ENCODE results near the gene PRIMA1.

The PRIMA1 gene

DNA sequence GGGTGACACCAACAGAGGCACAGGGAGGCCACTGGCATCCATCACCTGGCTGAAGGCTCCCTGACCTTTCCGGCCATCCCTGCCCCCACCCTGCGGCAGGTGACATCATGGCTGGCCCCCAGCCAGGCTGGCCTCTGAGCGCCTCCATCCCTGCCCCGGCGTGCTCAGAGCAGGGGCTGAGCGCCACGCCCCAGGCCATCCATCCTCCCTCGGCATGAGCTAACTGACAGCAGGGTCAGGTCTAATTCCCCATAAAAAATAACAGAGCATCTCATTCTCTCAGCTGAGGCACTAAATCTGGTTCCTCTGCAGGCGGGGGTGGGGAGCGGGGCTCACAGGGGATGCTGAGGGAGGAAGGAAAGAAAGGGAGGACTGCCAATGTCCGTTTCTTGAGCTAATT is 50.7 kb downstream of the PRIMA1 start:
- H3K36me3 ChIP-seq, result no peaks in the 10 kb centered on the region
- H3K9me3 ChIP-seq, result no peaks in the 10 kb centered on the region
- no peaks in the 10 kb centered on the region for H3K27me3 ChIP-seq
- H3K4me2 ChIP-seq, result no peak overlapping the region
- TF ChIP-seq Cebpa-rat (IDR thresholded peaks at IDR 0.05), result no peak
- no peak overlapping the region for H3K4me3 ChIP-seq
- H3K9ac ChIP-seq, result no peak overlapping the region
- no peaks in the 10 kb centered on the region for H4K20me1 ChIP-seq
- no peak overlapping the region for H3K27ac ChIP-seq
- peaks cover 13% of the 10 kb centered on the region for H3K4me1 ChIP-seq

DNA sequence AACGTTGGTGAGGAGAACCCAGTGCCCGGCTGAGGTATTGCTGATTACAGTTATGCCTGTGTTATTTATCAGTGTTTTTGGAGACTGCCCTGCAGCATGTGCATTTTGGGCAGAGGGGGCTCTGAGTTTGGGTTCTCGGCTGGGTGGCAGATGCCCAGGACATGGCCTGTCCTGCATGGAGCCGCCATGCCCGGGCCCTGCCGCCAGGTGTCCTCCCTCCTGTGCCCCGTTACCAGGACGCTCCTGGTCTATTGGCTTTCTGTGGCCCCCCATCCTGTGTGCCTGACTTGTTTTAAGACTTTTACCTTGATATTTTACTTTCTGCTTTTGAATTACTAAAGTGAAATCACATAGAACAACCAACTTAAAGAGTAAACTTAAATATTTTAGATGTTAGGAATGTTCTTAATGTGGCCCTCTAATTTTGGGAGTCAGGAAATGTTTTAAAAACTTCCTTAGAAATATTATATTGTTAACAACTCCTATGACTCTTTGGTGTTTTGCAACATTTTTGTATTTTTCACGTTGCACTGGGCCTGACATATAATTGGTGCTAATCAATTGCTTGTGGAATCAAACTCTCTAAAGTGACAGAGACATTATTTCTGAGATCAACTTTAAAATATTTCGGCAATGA is 51.8 kb downstream of the PRIMA1 start:
- no peak overlapping the region for H3K9ac ChIP-seq
- H3K27ac ChIP-seq, result no peak overlapping the region
- H3K27me3 ChIP-seq, result no peaks in the 10 kb centered on the region
- H4K20me1 ChIP-seq, result no peaks in the 10 kb centered on the region
- no peak overlapping the region for H3K4me3 ChIP-seq
- H3K4me2 ChIP-seq, result no peak overlapping the region
- no peaks in the 10 kb centered on the region for H3K9me3 ChIP-seq
- TF ChIP-seq Cebpa-rat (IDR thresholded peaks at IDR 0.05), result no peak
- no peaks in the 10 kb centered on the region for H3K36me3 ChIP-seq
- peaks cover 2% of the 10 kb centered on the region for H3K4me1 ChIP-seq

DNA sequence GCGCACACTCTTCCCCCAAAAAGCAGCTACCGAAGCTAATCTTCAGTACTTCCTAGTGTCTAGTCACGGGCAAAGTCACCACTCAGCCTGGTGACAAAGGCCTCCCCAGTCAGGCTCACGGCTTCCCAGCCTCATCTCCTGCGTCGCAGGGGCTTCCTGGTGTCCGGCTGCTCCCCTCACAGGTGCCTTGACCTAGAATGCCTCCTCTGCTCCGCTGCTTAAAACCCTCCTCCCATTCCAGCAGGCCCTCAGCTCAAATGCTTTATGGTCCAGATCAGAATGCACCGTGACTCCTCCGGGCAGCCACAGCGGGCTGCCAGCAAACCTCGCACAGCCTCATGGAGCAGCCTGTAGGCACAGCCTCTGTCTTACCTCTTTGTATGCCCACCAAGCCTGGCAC is 53.1 kb downstream of the PRIMA1 start:
- no peaks in the 10 kb centered on the region for H3K27me3 ChIP-seq
- no peak overlapping the region for H3K9ac ChIP-seq
- no peaks in the 10 kb centered on the region for H3K9me3 ChIP-seq
- no peaks in the 10 kb centered on the region for H4K20me1 ChIP-seq
- no peak overlapping the region for H3K27ac ChIP-seq
- no peak overlapping the region for H3K4me3 ChIP-seq
- H3K36me3 ChIP-seq, result no peaks in the 10 kb centered on the region
- H3K4me2 ChIP-seq, result no peak overlapping the region
- no peaks in the 10 kb centered on the region for H3K4me1 ChIP-seq
- no peak for TF ChIP-seq Cebpa-rat (IDR thresholded peaks at IDR 0.05)

DNA sequence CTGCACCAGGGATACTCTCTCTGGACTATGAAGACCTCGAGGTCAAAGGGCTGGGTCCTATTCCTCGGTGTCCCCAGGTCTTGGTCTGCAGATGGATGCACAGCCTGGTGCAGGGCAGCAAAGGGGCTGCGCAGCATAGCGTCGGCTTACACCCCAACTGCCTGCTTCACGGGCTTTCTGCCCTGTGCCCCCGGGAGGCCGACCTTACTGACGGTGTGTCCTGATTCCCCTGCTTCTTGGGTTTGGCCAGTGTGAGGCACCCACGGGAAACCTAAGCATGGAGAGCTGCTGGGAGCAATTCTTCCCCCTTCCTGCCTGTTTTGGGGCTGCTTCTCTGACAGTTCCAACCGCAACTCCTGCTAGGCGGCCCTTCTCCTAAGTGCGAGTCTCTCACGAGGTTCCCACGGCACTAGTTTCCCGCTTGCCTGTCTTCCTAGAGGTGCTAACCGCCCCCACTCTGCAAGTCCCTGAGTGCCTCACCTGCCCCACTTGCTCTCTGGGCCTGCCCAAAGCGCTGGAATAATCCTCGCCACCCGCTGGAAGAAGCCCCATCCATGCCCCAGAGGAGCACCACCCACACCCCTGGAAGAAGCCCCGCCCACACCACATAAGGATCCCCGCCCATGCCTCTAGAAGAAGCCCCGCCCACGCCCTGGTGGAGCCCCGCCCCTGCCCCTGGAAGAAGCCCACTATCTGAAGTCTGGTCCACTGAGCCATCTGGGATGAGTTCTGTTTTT is 54.0 kb downstream of the PRIMA1 start:
- Histone ChIP-seq H3K4me3 (no peak overlapping the region), H4K20me1 (no peaks in the 10 kb centered on the region), H3K9me3 (no peaks in the 10 kb centered on the region), H3K4me2 (no peak overlapping the region), H3K9ac (no peak overlapping the region), H3K27ac (no peak overlapping the region), H3K27me3 (no peaks in the 10 kb centered on the region), H3K4me1 (no peaks in the 10 kb centered on the region), H3K36me3 (no peaks in the 10 kb centered on the region)
- TF ChIP-seq Cebpa-rat (IDR thresholded peaks at IDR 0.05), result no peak

DNA sequence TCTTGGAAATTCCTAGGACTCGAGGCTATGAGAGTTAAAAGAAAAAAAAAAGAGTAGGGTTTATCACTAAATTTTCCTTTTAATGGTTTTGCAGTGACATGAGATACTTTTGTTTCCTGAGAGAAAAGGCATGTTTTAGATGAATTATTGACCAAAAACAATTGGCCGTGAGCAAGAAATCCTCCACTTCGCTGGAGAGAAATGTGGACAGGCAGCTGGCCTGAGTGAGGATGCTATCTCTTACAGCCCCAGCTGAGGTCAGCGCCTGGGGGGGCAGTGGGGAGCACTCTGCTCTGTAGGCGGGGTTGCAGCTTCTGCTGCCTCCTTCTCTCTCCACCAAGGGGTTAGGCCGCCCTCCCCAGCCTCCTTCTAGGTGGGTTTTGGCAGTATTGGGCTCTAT is 54.7 kb downstream of the PRIMA1 start:
- no peaks in the 10 kb centered on the region for H4K20me1 ChIP-seq
- no peaks in the 10 kb centered on the region for H3K9me3 ChIP-seq
- H3K27me3 ChIP-seq, result no peaks in the 10 kb centered on the region
- TF ChIP-seq Cebpa-rat (IDR thresholded peaks at IDR 0.05), result no peak
- H3K27ac ChIP-seq, result no peak overlapping the region
- H3K9ac ChIP-seq, result no peak overlapping the region
- H3K4me1 ChIP-seq, result no peaks in the 10 kb centered on the region
- no peak overlapping the region for H3K4me3 ChIP-seq
- H3K4me2 ChIP-seq, result no peak overlapping the region
- no peaks in the 10 kb centered on the region for H3K36me3 ChIP-seq

DNA sequence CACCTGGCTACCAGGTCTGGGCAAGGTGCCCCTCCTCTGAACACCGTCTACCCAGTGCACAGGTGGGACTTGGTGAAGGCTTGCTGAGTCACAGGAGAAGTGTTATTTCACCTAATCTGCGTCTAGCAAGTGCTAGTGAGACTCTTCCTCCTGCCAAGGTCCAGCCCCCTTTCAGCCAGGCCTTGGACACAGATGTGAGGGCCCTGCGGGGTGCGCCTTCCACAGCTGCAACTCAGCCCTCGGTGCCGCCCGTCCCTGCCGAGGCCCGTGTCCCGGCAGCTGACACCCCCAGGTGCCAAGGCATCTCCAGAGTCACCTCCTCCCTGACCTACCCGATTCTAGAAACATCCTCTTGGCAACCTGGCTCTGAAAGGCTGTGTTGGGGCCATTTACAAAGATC is 55.1 kb downstream of the PRIMA1 start:
- no peaks in the 10 kb centered on the region for H4K20me1 ChIP-seq
- no peaks in the 10 kb centered on the region for H3K27me3 ChIP-seq
- H3K4me3 ChIP-seq, result no peak overlapping the region
- no peak overlapping the region for H3K4me2 ChIP-seq
- TF ChIP-seq Cebpa-rat (IDR thresholded peaks at IDR 0.05), result no peak
- no peaks in the 10 kb centered on the region for H3K36me3 ChIP-seq
- H3K4me1 ChIP-seq, result no peaks in the 10 kb centered on the region
- H3K9me3 ChIP-seq, result no peaks in the 10 kb centered on the region
- no peak overlapping the region for H3K9ac ChIP-seq
- H3K27ac ChIP-seq, result no peak overlapping the region

DNA sequence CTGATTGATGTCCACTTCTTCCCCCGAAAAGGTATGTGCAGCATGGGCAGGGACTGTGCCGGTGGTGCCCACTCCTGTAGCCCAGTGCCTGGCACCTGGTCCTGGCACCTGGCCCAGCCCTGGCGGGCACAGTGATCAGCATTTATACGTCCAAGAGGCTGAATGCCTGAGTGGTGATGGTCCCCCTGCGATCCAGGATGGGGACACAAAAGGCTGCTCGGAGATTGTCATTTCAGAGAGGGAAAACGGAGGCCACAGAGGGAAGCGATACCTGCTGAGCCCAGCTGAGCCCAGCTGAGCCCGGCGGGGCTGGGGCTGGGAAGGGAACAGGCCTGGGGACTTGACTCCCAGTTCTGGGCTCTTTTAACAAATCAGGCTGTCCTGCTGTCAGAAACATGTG is 55.8 kb downstream of the PRIMA1 start:
- Histone ChIP-seq H3K27ac (no peak overlapping the region), H3K9me3 (no peaks in the 10 kb centered on the region), H3K27me3 (no peaks in the 10 kb centered on the region), H3K4me2 (no peak overlapping the region), H3K4me3 (no peak overlapping the region), H4K20me1 (no peaks in the 10 kb centered on the region), H3K36me3 (no peaks in the 10 kb centered on the region), H3K4me1 (peaks cover 3% of the 10 kb centered on the region), H3K9ac (no peak overlapping the region)
- no peak for TF ChIP-seq Cebpa-rat (IDR thresholded peaks at IDR 0.05)

DNA sequence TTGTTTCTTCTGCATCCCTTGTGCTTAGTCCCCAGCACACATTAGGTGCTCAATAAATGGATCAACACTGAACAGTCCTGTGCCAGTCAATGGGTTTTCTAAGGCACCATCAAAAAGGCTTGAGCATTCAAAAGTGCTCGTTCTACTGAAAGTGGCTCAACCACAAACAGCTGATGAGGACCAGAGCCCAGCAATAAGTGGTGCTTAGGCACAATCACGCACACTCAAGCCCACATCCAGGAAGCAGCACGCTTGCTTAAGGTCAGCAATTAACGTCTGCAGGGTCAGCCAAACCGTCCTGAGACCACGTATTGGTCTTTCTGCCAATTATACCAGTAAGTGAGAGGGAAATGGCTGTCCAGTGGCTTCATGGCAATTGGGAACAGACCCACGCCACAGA is 56.5 kb downstream of the PRIMA1 start:
- TF ChIP-seq Cebpa-rat (IDR thresholded peaks at IDR 0.05), result no peak
- H3K9ac ChIP-seq, result no peak overlapping the region
- no peak overlapping the region for H3K27ac ChIP-seq
- H3K9me3 ChIP-seq, result no peaks in the 10 kb centered on the region
- peaks cover 11% of the 10 kb centered on the region for H3K4me1 ChIP-seq
- H3K36me3 ChIP-seq, result no peaks in the 10 kb centered on the region
- no peak overlapping the region for H3K4me2 ChIP-seq
- no peaks in the 10 kb centered on the region for H3K27me3 ChIP-seq
- H4K20me1 ChIP-seq, result no peaks in the 10 kb centered on the region
- H3K4me3 ChIP-seq, result no peak overlapping the region

DNA sequence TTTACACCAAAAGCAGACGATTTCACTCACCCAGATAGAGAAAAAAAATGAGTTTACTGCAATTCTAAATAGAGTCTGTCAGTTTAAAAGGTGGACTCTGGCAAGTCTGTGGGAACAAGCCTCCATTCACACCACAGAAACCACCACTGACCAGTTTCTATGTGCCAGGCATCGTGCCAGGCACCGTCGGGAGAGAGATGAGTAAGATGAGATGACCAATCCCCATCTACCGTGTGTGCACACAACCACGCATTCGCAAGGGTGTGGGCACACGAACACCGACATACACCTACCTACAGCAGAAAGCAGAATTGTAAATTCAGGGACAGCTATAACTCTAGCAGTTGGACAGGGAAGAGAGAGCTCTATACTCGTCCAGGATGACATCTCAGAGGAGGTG is 58.3 kb downstream of the PRIMA1 start:
- no peak for TF ChIP-seq Cebpa-rat (IDR thresholded peaks at IDR 0.05)
- Histone ChIP-seq H4K20me1 (no peaks in the 10 kb centered on the region), H3K4me3 (no peak overlapping the region), H3K27me3 (no peaks in the 10 kb centered on the region), H3K9me3 (no peaks in the 10 kb centered on the region), H3K27ac (no peak overlapping the region), H3K4me1 (peaks cover 22% of the 10 kb centered on the region), H3K4me2 (no peak overlapping the region), H3K9ac (no peak overlapping the region), H3K36me3 (no peaks in the 10 kb centered on the region)

DNA sequence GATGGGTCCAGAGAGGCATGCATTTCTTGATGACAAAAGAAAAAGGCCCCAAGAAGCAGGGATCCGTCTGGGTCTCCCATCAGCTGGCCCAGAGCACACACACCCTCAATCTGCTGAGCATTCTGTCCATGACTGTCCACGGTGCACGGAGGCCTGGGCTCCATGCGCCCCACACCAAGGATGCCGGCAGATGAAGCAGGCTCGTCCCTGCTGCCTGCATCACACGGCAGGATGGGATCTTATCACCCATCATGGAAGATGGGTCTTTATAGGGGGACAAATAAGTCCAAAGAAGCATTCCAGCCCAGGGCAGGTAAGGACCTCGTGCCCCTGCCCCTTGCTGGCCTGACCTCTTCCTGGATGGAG is 59.7 kb downstream of the PRIMA1 start:
- no peak overlapping the region for H3K27ac ChIP-seq
- no peaks in the 10 kb centered on the region for H3K9me3 ChIP-seq
- no peak overlapping the region for H3K9ac ChIP-seq
- TF ChIP-seq Cebpa-rat (IDR thresholded peaks at IDR 0.05), result no peak
- no peaks in the 10 kb centered on the region for H4K20me1 ChIP-seq
- H3K4me2 ChIP-seq, result no peak overlapping the region
- no peak overlapping the region for H3K4me3 ChIP-seq
- H3K36me3 ChIP-seq, result no peaks in the 10 kb centered on the region
- H3K4me1 ChIP-seq, result peaks cover 22% of the 10 kb centered on the region
- no peaks in the 10 kb centered on the region for H3K27me3 ChIP-seq
